NCI-H146 treated with DMSO at 0.1 percent for 48 hours (cell line): ENCODE measurements around the gene PARP8.

Source experiments
- DNase-seq: peaks from one replicate; lab custom pipeline; 2025; ENCODE audit not compliant: unreplicated experiment; lab: John Stamatoyannopoulos, UW

PARP8 gene

DNA sequence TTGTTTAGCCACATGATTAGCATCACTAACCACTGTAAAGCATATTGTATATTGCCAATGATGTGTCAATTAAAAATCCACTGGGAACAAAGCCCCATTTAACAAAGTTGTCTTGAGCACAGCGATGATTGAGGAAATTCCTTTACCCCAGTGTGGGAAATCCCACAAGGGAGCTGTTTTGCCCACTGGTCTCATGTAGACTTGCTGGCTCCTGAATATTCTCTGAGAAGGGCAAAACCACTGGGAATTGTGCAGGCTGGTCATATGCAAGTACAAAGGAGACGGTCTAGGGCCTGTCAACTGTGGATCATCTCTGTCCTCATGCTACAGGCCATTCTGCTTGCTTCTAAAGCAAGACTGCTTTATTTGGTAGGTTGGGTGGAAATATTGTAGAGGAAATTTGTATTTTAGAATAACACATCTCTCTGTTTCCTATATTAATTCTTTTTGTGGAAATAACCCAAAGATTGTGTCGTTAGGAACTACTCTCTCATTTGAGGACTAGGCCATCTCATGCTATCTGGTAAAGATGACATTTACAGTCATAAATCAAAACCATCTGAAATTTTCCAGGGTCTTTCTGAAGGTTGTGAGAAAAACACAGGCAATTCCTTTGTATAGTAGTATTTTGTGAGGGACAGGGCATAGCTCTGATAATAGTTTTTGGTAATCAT is 60.2 kb downstream of the PARP8 start:
- no peak for DNase-seq

DNA sequence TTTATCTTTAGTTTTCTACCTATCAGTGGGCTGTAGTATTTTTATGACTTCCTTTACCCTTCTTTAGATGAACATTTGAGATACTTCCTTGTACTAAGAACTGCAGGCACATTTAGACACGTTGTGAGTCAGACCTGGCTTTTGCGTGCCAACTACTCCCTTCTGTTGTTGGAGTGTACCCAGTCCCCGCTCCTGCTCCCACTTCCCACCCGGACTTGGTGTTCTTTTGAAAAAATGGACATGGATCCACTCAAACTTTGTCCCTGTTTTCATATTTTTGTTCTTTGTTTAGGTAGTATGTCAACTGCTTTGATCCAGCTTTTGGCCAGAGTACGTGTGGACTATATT is 60.7 kb downstream of the PARP8 start:
- DNase-seq = no peak

- no peak for DNase-seq
These were observed 61.4 kb downstream of the PARP8 start for GRCh38 chr5:50727845-50728244.

- no peak for DNase-seq
These were observed 63.9 kb downstream of the PARP8 start for GRCh38 chr5:50730336-50730735.

DNA sequence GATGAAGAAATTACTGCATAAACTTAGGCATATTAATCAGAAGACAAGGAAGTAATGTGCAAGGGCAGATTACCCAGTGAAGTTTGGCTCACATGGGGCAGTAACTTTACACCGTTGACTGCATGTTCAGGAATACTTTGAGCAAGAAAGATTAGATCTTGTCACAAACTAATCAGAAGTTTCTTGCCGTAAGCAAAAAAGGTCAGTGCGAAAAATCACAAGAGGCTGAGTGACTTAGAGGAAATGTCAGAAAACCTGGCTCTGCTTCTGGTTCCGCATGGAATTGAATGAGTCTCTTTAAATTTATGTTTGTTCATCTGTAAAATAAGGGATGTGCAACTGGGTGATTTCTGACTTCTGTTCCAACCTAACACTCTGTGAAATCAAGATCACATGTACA is 64.4 kb downstream of the PARP8 start:
- DNase-seq = no peak

- DNase-seq = no peak
These were observed 67.3 kb downstream of the PARP8 start for GRCh38 chr5:50733741-50734140.

GRCh38 chr5:50738864-50739263 is 72.4 kb downstream of the PARP8 start:
- DNase-seq = no peak

- no peak for DNase-seq
These were observed 74.4 kb downstream of the PARP8 start for GRCh38 chr5:50740832-50741231.

DNA sequence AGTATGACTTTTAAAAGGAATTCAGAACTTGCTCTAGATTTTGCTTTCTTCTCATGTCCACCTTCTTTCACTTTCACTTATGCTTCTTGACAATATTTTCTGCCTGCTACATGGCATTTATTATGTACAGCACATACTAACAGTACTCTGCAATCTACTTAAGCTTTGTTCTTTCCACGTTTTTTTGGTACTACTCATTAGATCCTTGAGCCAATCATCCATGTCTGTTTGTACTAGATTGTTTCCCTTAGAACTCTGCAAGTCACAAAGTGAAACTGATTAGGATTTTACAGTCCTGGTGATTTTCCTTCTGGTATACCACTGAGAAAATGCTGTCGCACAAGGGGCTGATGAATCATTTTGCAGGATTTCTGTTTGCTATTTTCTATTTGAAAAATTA is 78.3 kb downstream of the PARP8 start:
- DNase-seq = peak; percentile 81

GRCh38 chr5:50745221-50745910 is 78.9 kb downstream of the PARP8 start:
- peak; percentile 94 for DNase-seq

DNA sequence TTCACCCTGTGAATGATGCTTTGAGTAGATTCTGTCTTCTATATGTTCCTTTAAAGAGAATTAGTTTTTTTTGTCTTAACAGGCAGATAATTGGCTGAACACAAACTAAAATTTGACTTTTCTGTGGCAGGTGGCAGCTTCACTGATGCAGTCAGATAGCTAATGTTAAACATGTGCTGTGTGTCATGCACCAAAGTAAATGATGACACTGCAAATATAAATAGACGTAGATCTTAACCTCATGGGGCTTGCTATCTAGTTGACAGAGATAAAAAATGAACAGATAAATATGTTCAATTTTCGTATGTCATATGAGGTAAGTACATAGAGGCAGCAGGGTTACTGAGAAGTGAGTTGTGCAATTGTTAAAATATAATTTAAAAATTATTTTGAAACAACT is 82.7 kb downstream of the PARP8 start:
- DNase-seq = no peak

- DNase-seq = no peak
These were observed 83.4 kb downstream of the PARP8 start for GRCh38 chr5:50749873-50750272.

- DNase-seq = peak; percentile 29
These were observed 84.7 kb downstream of the PARP8 start for GRCh38 chr5:50751064-50751657.

- no peak for DNase-seq
These were observed 86.4 kb downstream of the PARP8 start for GRCh38 chr5:50752800-50753199.

GRCh38 chr5:50759526-50760270 is 93.3 kb downstream of the PARP8 start:
- no peak for DNase-seq

DNA sequence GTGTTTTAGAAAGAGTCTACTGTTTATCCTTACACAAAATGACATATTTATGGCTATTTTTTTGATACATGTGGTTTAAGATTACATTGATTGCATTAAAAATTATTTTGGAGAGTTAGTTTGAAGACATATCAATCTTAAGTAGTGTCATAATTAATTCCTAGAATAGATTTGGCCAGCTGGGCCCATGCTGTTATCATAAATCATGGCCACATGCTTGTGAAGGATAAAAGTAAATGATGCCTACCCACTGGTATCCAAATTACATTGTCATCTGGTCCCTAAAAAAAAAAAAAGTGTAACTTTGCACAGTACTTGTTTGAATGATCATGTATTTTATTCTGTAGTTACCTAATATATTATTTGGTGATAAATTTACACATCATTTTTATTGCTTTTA is 96.9 kb downstream of the PARP8 start:
- DNase-seq = no peak

- DNase-seq = no peak
These were observed 97.4 kb downstream of the PARP8 start for GRCh38 chr5:50763846-50764245.

DNA sequence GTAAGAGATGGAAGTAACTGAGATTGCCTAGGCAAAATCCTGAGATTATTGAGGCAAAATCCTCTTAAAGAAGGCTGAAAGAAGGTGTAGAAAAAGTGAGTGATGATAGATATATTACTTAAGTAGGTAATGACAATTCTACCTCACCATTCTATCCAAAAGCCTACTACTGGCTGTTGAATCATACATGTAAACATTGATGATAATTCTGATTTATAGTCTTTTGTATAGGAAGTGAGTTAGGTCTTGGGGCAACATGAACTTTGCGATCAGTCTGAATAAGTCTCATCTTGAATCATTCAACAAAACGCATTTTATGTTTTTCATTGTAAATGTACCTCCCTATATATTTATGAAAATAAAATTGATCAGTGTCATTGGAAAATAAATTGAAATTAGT is 99.6 kb downstream of the PARP8 start:
- DNase-seq = no peak

DNA sequence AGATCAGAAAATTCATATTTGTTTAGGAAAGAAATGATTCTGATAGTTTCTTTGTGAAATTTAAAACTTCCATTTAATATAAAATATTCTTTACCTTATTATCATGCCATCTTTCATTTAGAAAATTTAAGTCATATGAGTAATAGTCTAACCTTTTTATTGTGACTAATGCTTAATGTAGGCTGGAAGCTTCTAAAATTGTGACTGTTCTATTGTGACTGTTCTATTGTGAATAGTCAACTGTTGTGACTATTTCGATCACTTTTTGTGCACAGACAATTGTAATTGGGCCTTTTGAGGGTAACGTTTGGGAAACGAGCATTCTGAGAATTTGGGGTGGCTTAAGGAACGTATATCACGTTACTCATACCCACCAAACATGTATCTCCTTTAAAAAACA is 100.0 kb downstream of the PARP8 start:
- DNase-seq = no peak

DNA sequence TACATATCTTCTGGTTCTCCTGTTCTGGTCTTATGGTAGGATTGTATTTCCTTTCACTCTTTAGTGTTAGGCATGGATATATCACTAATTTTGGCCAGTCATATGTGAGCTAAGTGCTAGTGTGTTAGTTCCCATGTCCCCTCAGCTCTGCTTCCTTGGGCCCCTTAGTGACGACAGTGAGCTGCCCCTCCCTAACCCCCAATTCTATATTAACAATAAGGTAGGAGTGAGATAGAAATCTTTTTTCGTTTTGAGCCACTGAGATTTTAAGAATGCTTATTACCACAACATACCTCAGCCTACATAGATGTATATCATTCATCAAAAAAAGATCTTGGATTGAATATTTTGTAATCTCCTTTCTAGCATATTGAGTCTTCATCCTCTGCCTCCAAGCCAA is 100.5 kb downstream of the PARP8 start:
- no peak for DNase-seq

DNA sequence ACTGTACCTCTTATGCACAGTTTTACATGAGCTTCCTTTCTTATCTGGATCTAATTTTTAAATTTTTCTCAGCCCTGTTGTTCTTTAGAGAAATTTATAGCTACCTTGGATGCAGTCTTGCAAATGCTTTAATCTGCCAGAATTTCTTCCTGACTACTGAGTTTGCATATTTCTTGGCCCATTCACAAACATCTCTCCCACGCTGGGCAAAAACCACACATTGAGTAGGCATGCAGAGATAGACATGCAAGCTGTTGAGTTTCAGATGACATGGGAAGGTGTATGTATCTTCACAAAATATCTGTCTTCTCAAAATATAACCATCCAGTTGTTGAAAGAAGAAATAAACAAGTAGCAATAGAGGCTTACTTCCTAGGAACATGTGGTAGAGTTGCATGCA is 101.2 kb downstream of the PARP8 start:
- DNase-seq = no peak

DNA sequence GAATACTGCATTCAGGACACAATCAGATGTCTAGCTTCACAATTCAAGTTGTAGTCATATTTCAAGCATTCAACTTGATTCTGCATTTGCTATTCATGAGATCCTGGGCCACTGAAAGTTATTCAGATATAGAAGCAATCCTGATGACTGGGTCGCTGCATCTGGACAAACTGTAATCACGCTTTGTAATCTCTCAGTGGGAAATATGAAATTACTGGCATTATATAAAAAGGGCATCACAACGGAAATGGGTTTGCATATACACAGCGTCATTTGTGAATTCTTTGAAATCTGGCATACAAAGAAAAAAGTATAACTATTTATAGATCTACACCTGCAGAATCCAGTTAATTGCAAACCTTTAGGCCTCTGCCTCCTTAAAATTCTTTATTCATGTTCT is 102.2 kb downstream of the PARP8 start:
- DNase-seq = peak; percentile 43
